NCI-H1092 treated with DMSO at 0.1 percent for 48 hours (cell line): ENCODE measurements around the gene RASL10B.

Experiments used
- DNase-seq: peaks from one replicate; lab custom pipeline; 2025; lab: John Stamatoyannopoulos, UW

RASL10B gene

DNA sequence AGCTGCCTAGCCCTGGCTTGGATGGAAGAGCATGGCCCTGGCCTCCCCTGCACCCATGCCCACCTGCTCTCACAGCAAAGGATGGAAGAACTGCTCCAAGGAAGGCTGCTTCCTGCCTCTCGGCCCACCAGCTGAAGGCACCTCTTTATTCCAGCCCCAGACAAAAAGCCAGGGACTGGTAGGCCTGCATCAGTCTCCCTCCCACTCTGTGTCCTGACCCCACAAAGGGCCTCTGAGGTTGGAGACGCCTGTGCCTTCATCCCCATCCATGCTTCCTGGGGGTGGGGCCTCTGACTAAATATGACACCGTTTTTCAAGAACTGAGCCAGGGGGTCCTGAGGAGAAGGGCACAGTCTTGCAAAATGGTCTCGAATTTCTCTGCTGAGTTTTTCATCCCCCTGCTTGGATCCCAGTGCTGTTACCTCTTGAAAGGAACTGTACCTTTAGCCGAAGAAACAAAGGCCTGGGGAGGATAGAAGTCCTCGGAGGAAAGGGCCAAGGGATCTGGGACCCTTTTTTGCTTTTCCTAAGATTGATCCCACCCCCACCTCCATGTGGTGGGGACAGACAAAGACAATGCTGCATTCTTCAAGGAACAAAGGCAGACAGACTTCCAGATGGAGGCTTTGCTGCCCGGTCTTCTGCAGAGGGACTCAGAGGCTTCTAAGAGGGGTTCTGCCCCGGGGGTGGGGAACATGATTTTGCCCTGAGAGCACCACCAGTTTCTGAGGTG lies 34.5 kb downstream of the RASL10B start:
- DNase-seq = no peak

DNA sequence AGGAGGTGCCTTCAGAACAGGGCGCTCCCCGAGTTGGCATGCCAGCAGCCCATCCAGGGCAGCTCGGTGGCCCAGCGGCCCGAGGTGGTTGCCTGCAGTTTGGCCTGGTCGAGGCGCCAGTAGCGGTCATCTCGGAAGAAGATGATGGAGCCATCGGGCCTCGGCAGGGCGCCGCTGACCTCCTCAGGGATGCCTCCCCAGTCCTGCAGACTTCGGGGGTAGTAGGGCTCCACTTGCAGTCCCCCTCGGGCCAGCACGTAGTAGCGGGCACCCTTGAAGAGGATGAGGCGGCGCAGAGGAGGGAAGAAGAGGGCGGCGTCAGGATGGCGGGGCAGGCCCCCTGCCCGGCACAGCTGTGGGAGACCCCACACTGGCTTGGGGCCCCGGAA lies 35.0 kb downstream of the RASL10B start:
- no peak for DNase-seq

DNA sequence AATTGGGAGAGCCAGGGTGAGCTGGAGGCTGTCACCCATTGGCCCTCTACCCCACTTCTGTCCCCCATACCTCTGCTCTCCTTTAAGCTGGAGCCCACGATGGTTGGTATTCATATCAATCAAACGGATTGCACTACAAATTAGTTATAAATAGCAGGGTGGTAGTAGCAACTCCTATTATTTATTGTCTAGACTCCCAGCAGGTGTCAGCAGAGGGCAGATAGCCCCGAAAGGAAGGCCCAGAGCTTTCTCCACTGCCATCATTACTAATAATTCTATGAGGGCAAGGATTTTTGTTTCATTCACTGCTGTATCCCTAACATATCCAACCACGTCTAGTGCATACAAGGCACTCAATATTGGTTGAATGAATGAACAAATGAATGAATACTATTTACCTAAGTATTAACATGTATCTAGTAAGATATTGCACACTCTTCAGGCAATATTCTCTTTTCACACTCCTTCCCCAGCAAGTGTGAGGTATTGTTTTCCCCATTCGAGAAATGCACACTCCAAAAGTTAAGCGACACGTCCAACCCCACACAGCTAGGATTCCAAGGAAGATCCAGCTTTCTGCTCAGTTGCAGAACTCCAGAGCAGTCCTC lies 35.6 kb downstream of the RASL10B start:
- peak; percentile 35 for DNase-seq

DNA sequence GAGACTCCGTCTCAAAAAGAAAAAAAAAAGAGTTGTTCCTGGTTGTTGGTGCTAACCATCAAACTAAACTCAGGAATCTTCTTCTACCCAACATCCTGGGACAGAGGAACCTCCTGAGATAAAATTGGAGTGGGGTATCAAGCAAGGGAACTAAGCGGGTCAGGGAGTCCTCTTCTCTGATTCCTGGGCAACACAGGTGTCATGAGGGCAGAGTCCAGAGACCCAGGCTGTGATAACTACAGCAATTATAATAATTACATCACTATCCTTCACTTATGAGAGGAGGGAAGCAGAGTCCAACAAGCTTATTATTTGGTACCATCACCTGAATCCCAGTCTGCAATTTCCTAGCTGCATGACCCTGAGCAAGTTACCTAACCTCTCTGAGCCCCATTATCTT lies 37.4 kb downstream of the RASL10B start:
- no peak for DNase-seq

GRCh38 chr17:35769895-35770486 lies 38.6 kb downstream of the RASL10B start:
- DNase-seq = no peak

DNA sequence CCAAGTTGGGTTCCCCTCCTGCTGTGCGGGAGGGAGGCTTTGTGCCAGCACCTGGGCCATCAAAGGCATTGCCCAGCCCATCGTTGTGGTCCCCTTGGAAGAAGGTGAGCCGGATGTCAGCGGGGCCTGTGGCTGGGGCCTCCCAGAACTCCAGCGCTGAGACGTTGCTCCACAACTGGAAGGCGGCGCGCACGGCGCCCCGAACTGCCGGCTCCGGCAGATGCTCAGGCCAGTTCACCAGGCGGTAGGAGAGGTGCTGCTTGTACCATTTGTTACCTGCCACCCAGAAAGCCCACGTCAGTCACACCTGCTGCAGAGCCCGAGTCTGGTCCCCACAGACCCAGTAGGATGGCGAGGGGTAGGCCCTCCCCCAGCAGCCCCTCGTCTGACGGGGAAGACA lies 41.7 kb downstream of the RASL10B start:
- no peak for DNase-seq

- DNase-seq = no peak
Measured at GRCh38 chr17:35773679-35774425, 42.4 kb downstream of the RASL10B start.

DNA sequence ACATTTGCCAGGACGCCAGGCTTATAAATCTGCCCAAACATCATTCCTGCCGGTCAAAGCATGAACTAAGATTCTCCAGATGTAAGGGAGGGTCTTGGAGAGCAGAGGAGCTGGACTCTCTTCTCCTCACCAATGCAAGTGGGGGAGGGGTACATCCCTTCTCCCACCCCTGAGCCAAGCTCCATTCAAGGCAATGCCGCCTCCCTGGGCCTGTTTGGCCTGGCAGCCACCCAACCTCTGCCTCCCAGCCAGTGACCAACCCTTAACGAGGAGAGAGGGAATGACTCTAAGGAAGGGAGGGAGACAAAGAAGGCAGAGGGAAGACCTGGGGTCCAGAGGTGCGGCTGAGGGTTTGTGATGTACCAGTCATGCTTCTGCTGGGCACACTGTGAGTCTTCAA lies 43.1 kb downstream of the RASL10B start:
- DNase-seq = peak; percentile 47

GRCh38 chr17:35775039-35775438 lies 43.6 kb downstream of the RASL10B start:
- DNase-seq = no peak

- DNase-seq = no peak
Measured at GRCh38 chr17:35775583-35775982, 44.1 kb downstream of the RASL10B start.

DNA sequence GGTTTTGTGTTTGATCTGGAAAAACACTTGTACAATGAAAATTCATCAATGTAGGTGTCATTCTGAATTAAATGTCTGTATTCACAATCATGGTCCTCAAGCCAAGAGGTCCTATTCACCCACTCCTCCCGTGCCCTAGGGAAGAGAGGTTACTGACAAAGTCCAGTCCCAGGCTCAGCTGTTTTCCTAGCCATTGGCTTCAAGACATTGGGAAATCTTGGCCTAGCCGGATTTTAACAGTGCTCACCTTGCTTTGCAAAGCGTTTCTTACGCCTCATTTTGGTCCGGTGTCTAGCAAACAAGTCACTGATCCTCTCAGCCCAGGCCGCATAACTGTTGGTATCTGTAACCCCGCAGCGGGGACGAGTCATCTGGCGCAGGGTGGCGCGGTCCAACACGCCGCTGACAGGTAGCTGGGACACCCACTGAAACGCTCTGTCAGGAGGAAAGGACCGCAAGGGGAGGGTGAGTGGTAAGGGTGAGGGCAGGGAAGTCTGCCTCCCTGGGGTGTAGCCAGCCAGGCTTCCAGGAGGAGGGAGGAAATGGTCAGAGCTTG lies 47.3 kb downstream of the RASL10B start:
- no peak for DNase-seq

GRCh38 chr17:35780950-35781349 lies 49.5 kb downstream of the RASL10B start:
- no peak for DNase-seq

DNA sequence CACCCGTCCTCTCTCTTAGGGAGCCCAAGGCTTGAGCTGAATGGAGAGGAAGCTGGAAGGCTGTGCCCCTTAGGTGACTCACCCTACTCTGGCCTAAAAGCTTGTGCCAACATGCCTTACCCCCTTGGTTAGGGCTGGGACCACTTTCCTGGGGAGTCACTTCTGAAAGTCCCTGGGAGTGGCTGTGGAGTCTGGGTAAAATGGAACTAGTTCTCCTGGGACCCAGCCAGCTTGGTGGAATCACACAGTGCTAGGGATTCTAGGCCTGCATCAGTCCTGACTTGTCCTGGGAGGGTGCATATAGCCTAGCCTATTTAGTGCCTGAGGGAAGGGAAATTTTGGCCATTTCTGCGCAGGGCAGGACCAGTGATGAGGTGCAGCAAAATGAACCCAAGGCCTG lies 53.5 kb downstream of the RASL10B start:
- DNase-seq = no peak

DNA sequence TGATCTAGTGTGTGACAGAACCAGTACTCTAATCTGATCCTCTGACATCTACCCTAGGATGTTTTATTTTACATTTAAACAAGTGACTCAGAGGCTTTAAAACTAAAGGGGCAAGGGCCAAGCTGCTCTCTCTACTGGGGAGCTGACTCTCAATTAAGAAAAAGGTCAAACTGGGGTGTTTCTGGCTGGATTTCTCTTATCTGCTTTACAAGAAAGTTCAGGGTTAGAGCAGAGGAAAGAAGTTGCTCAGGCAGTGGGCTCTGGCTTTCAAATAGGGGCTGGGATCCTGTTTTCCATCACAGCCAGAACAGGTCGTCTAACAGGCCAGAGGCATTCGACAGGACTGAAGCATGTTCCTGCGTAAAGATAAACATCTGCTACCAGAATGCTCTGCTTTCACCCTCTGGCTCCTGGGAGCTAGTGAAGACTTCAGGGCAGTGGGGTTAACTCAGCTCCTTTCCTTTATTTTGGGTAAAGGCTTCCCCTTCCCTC lies 55.5 kb downstream of the RASL10B start:
- no peak for DNase-seq

DNA sequence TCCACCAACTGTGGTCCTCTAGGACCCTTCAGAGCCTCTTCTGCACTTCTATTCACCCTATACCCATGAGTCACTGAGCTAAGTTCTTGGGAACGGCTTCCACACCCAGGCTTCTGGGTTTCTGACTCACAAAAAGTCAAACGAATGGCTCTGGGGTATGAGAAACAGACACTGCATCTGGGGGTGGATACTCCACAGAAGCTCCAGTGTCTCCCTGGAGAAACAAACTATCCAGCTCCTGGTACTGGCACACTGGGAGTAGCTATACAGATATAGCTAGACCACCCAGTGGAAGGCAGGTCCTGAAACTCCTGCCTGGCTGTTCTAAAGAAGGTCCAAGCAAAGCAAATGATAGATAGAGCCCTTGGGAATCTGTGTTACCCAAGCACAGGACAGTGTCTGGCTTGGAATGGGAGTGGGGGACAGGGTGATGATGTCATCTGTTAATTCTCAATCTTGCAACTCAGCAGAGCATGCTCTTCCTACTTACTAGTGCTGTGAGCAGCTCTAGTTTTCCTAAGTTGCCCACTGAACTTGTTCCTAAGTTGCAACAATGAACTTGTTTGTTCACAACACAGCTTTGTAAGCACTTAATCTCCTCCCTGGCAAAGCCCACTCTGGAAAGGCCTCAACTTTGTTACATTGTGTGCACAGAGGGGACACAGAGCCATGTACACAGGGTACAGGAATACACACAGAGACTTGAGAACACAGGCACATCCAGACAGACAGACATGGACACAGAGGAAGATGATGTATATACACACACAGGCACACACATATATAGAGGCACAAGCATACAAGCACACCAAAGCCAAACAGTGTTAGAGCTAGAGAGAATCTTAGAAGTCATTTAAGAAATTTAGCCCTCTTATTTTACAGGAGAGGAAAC lies 57.3 kb downstream of the RASL10B start:
- DNase-seq = no peak

- DNase-seq = no peak
Measured at GRCh38 chr17:35790841-35791240, 59.4 kb downstream of the RASL10B start.

GRCh38 chr17:35791681-35792350 lies 60.4 kb downstream of the RASL10B start:
- no peak for DNase-seq
